GM19328 (cell line): ENCODE data around the gene MTMR3.

Experiments used
- ATAC-seq: cut with Tn5 transposase; IDR thresholded peaks from one replicate; pipeline ENCODE4 v1.9.1; 2021; ENCODE audit warnings: mild to moderate bottlenecking, moderate library complexity; ENCODE audit not compliant: unreplicated experiment

Gene MTMR3

DNA sequence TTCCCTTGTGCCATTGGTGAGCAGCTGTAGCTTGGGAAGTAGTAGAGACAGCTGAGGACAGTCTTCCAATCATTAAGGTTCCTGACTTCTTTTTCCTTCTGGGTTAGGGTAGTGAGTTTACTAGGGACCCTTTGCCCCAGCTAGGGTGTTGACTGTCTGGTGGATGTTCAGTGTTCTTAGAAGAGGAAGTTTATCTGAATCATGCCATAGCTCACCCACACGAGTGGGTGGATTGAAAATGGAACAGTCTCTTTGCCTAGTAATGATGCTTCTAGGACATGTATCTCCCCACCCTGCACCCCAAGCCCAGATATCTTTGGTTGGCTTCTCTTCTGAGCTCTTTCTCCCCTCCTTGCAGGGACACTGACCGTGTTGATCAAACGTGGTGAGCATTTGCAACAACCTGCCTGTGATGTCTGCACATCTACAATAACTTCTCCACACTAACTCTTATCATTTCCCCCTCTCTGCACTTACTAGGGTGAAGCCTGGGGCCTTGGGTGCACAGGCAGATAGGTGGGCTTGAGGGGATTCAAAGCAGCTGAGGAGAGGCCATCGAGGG is 140.2 kb downstream of the MTMR3 start:
- no peak for ATAC-seq

DNA sequence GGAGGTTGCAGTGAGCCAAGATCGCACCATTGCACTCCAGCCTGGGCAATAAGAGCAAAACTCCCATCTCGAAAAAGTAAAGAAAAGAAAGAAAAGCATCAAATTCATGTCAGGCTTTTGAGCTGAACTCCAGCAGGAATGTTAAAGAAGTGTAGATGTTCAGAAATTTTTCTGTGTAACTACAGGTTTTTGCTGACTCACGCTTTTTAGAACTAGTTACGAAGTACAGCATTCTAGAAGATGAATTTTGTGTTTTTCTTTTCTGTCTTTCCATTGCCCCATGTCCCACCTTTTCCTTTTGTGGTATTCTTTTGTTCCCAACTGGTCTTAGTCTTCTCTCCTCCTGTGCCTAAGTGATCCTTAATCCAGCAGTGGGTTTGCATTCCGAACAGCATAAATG is 141.3 kb downstream of the MTMR3 start:
- ATAC-seq: no peak

DNA sequence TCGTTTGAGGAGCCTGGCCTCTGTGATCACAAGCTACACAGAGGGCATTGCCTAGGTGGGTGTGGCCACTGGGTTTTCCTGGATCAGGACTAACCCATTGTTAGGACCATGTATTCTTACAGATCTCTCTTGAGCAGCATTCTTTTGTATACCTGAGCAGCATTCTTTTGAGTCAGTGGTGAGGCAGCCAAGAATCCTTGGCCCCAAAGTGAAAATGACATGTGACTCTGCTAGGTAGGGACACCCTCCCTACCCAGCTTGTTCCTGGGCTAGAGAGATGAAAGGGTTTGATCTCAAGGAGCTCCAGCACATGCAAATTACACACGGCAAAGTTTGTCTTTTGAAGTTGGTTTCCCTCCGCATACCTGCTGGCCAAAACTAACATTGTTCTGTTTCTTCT is 142.2 kb downstream of the MTMR3 start:
- no peak for ATAC-seq

DNA sequence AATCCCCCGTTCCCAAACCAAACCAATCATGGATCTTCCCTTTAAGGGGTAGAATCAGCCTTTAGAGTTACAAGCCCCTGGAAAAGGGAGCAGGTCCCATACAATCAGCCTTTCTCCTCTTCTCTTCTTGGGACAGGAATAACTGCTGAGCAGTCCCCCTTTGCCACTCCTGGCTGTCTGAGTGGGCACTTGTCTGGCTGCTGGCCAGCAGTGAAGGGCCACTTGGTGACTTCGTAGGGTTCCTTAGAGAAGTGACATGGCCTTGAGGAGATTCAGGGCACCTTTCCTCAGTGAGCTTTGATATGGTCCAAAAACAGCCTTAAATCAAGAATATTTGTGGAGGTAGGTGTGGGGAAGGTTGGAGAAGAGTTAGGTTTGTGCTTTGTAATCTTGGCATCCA is 143.8 kb downstream of the MTMR3 start:
- ATAC-seq: no peak

DNA sequence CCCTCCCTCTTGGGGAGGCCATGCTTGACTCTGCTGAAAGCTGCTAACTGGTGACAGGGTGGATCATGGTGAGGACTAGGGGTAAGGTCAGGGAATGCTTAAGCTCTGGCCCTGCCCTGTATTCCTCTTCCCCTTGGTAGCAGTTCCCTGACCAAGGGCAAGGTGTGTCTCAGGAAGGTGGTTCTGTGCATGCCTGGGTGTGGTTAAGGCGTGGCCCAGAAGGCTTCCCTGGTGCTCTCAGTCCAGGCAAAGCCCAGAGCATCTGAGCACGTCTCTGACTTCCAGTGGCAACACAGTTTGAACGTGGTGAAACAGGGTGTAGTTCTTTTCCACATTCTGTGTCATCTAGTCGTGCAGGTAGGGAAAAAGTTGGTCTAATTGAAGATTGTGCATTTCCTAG is 144.2 kb downstream of the MTMR3 start:
- ATAC-seq: no peak

DNA sequence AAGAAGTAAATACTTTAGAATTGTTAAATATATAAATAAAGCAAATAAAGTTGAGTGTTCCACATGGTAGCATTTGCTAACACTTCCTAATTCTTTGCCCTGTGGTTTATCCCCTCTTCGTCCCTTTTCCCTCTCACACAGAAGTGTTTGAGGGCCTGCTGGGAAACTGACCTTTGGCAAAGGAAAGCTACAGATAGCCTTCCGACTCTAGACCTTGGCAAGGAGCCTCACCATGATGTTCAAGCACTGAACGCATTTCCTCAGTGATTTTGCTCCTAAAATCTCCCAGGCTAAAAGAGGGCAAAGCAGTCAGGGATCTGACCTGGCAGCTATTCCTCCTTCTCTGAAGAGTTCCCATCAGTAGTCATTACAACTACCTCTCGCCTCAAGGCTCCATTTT is 144.8 kb downstream of the MTMR3 start:
- no peak for ATAC-seq

DNA sequence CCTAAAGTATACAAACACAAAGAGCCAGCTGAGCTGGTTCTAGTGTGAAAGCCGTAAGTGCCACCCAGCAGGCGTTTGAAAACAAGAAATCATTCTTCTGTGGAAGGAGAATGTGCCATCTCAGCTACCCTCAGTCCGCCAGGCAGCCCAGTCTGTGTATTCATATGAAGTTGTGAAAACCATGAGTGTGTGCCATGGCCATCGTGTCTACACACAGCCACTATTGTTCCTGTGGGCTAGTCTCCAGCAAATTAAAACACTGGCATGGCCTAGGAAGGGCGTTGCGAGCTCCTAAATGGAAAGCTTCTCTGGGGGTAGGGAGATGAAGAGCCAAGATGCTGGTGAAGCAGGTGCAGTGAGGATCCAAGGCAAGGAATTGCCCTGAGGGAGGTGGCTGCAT is 145.8 kb downstream of the MTMR3 start:
- no peak for ATAC-seq

DNA sequence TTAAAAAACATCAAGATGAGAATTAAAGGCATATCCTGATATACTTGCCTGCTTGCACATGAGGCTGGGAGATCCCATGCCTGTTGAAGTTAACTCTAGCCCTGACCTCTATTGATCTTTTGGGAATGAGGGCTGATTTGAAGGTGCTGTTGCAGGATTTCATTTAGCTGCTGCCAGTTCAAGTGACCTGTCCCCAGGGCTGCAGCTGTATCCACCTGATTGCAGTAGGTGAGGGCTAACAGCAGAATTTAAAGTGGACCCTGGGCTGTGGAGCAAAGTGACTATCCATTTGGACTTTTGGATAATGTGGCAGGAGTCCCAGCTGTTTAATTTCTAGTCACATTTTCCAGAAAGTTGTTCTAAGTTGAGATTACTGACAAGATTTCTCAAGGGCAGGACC is 146.5 kb downstream of the MTMR3 start:
- no peak for ATAC-seq

DNA sequence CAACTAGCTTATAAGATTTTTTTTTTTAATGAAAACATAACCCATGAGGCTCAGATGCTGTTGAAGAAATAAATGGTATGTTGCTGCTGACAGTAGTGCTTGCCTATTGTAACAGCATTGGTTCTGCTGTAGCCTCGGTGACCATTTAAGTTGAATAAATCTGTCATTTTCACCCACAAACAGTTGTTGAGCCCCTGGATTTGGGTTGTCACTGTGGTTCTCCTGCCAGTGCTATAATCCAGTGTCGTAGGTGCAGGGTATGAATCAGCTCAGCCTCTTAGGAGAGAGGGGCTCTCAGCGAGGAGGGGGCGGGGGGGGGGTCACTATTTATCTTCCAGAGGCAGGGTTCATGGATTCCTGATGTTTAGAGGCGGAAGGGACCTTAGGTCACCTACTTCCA is 147.4 kb downstream of the MTMR3 start:
- no peak for ATAC-seq

DNA sequence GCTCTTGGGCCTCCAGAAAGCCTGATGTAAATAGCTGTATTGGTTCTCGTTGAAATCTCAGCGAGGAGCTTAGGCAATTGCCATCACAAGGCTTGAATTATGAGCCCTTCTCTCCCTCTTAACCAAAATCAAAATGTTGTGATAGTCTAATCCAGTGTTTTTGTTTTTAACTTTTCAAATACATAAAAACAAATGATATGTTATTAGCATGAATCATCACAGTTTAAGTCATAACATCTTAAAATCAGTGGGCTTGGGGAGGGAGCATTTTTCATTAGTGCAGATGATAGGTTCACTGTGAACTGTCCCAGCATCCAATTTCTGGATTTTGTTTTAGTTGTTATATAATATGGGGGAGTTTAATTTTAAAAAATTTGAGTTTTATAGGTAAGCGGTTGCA is 148.4 kb downstream of the MTMR3 start:
- no peak for ATAC-seq

DNA sequence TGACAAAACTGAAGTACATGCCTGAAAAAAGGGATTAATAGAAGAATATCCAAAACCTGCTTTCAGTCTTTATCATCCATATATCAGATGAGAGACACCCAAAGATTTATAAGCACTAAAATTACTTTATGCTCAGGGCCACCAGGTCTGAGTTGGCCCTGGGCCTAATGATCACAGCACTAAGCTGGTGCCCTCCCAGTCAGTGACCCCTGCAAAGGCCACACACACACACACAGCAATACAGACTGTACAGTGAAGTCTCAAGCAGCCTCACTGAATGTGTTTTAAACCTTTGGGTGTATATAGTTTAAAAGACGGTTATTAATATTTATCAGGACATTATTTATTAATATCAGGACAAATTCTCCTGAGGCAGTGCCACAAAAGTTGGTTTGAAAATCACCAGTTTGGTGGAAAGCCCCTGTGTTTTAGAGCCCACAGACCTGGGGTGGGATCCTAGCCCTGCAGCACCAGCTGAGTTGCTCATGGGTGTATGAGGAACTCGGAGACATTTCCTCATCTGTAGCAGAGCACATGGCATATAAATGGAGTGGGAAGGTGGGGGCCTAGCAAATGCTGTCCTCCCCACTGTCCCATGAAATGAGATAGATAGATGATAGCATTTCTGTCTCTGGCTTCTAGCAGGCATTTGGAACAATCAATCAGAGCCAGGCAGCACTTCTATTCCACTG is 148.9 kb downstream of the MTMR3 start:
- ATAC-seq: no peak

DNA sequence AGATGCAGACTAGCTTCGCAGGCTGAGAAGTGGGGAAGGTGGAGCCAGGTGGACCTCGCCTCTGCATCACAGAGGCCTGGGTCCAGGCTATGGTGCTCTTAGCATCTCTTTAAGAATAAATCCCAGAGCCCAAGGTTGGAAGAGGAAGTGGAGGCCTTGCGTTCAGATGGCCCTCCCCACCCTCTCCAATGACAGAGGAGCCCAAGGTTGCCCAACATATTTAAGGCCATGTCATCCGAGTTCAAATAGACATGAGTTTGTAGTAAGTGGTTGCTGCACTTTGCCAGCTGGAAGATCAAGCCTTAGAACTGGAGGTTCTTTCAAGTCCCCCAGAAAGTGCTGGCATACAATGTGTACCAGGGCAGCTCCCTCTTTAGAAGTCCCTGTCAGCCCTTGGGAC is 150.2 kb downstream of the MTMR3 start:
- no peak for ATAC-seq

DNA sequence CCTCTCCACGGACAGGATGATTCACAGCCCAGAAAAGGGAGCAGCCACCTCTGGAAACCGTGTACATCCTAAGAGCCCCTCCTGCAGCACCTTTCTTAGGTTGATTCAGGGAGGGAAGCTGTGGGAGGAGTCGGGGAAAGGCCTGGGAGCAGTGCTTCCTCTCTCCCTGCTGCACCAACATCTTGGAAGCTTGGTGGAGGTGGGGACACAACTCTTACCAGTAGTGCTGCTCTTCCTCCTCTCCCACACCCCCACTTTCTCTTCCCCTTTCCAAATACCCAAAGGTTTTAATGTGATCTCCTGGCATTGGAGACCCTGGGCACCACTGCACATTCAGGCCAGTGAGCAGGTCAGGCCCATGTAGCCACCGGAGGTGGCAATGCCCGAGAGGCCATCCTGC is 150.9 kb downstream of the MTMR3 start:
- no peak for ATAC-seq

DNA sequence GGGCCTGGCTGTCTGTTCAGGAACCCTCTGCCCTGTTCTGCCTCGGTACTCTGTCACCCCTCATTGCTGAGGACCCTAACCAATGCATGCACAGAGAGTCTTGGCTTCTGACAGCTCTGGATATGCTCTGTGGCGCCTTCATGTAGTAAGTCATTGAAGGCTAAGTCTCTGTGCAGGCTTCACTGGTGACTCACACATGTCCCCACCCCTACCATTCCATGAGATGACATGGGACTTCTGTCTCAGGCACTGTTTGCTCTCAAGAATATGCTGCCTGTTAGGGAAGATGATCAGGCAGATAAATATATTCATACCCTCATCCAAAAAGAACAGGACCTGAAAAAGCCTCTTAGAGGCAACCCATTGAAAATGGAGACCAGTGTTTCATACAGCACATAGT is 153.7 kb downstream of the MTMR3 start:
- ATAC-seq: no peak

DNA sequence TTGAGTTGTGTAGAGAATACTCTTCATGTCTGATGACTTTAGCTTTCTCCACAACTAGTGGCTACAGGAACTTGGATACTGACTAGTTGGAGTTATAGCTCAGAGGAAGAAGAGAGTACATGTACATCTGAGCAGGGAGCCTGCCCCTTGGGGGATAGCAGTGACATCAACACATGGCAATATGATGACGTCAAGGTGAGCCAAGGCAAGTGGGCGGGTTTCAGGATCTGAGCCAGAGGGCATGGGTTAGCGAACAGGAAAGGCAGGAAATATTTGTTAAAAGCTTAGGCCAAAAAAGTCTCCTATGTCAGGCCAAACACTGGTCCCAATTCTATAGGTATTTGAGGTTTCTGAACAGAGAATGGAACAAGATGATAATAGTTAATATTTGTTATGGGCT is 155.2 kb downstream of the MTMR3 start:
- ATAC-seq: no peak

DNA sequence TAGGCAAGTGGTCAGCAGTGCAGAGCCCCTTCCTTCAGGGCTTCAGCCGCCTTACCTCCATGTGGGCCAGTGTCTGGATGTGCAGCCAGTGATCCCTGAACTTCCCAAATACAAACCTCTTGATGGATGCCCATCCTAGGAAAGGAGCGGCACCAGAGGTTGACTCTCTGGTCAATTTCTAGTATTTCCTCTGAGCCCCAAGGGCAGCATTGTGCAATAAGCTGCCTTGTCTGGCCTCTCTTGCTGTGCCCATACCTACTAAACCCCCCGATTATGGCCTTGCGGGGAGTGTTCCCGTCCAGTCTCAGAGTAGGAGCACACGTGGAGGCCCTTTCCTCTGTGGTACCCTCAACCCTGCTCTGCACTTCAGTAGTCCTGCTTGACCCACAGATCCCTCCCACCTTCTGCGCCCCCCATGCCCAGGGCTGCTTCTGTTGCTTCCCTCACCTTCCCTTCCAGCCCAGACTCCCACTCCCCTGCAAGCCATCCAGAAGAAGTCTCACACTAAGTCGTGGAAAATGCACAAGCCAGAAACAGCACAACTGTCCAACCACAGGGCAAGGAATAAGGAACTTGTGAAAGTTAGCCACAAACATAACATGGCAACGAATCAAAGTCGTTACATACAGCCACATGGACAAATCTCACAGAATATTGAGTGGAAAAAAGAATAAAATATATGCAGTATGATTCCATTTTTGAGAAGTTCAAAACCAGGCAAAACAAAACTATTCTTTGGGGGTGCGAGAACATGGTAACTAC is 157.7 kb downstream of the MTMR3 start:
- no peak for ATAC-seq

DNA sequence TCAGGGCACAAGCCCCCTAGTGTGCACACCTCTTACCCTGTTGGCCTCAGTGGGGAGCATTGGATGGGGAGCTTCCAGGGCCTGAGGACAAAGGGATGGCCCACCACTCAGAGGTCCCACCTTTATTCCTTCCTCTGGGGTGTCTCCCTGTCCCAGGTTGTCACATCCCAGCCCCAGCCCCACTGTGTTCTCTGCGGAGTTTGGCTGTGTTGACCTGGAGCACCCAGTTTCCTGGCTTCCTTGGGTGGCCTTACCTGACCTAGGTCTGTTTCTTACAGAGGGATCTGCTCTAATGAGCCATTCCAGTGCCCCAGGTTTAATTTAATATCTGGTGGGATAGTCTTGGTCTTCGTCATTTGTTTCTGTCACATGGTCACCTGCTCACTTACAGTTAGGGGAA is 158.5 kb downstream of the MTMR3 start:
- ATAC-seq: no peak

DNA sequence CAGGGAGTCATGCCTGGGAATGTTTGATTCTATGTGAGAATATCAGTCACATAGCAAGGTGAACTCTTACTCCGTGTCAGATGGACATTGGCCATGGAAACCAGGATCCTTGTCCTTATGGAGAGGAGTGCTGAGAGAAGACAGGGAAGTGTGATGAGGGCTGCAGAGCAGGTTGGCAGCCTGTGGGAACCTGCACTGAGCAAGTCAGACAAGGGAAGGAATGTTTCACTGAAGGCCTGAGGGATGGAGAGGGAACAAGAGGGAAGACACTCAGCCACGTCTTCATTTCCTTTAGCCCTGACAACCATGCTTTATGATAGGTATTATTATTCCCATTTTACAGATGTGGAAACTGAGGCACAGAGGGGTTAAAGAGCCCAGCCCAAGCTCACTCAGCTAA is 158.9 kb downstream of the MTMR3 start:
- no peak for ATAC-seq

DNA sequence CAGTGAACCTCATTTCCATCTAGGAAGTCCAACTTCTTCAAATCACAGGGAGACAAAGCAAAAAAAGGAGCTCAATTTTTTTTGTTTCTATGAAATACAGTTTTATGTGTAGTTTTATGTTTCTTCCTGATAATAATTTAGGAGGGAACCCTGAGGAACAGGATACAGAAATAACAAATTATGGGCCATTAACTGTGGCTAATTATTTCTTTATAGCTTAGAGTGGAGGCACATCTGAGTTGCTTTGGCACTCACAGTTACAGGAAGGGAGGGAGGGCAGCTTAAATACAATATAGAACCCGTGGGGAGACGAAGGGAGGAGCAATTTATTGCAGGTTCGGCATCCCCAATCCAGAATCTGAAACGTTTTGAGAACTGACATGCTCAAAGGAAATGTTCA is 160.2 kb downstream of the MTMR3 start:
- ATAC-seq: no peak

DNA sequence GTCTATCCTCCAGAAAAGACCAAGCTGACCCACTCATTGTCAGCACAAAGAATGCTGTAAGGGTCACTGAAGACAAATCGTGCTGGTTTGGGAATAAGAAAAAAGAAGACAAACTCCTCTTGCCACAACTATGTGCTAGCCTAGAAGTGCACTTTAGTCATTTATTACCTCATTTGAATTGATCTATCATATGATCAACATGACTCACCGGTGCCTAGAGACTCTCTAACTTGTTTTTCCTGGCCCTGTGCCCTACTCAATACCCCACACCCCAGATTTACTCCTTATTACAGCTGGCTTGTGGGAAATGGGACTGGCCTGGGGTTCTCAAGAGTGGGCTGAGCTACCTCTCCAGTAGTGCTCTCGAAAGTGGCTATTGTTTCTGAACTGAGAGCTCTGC is 161.4 kb downstream of the MTMR3 start:
- ATAC-seq: no peak

DNA sequence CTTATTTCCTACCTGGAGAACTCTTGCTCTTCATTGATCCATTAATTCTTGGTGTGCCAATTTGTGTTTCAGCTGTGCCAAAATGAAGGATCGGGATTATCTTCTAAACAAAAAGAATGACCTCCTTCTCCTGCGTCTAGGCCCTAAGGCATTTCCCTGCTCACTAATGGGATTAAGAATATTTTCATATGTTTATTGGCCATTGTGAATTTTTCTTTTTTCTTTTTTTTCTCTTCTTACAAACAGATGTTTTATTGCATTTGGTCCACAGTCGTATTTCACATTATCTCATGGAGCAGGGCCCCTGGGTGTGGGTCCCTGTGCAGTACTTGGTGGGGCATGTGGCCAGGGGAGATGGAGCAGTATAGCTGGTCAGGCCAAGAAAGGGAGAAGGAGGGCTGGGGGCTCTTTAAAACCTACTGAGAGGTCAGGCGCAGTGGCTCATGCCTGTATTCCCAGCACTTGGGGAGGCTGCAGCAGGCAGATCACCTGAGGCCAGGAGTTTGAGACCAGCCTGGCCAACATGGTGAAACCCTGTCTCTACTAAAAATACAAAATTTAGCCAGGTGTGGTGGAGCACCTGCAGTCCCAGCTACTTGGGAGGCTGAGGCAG is 162.0 kb downstream of the MTMR3 start:
- ATAC-seq: no peak

DNA sequence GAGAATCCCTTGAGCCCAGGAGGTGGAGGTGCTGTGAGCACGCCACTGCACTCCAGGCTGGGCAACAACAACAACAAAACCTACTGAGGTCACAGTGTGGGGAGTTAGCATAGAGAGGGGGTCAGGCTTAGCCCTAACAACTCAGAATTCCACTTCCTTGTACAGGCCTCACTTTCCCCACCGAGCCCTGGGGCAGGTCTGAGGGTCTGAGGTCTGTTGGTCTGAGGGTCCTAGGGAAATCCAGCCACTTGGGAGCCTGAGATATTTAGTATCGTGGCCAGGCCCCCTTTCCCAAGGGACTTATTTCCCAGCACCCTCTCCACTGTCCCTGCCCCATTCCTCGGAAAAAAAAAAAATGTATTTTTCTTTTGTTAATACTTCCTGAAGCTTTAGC is 162.5 kb downstream of the MTMR3 start:
- no peak for ATAC-seq
